H9 (cell line): ENCODE results near the gene RIMBP2. TPM values are rescaled to one million over a fixed set of nuclear protein-coding genes. Genes with fewer than 3 reads are reported as not detected.

Source experiments
- DNase-seq: peaks from one replicate; pipeline ENCODE4 v3.0.0-alpha.2; 2017
- H2AFZ ChIP-seq: one replicate; pipeline ENCODE4 v1.6.1; 2013; ENCODE audit warnings: mild to moderate bottlenecking, low read length, control low read depth, moderate library complexity
- H2AK5ac ChIP-seq: 2 replicates; pipeline ENCODE4 v1.6.1; 2013; ENCODE audit warnings: low read length, control low read depth, mixed read lengths; ENCODE audit not compliant: insufficient read length
- H2BK120ac ChIP-seq: one replicate; pipeline ENCODE4 v1.6.1; 2013; ENCODE audit warnings: low read depth, mild to moderate bottlenecking, low read length, control low read depth, inconsistent platforms; ENCODE audit not compliant: poor library complexity, severe bottlenecking
- H2BK12ac ChIP-seq: 2 replicates; pipeline ENCODE4 v1.6.1; 2013; ENCODE audit warnings: low read length, control low read depth, mixed read lengths, low read depth; ENCODE audit not compliant: insufficient read length
- H2BK15ac ChIP-seq: 2 replicates; pipeline ENCODE4 v1.6.1; 2013; ENCODE audit warnings: low read depth, low read length, control low read depth
- H2BK20ac ChIP-seq: one replicate; pipeline ENCODE4 v1.6.1; 2013; ENCODE audit warnings: low read depth, mild to moderate bottlenecking, low read length, control low read depth, inconsistent platforms; ENCODE audit not compliant: poor library complexity, severe bottlenecking
- H2BK5ac ChIP-seq: 2 replicates; pipeline ENCODE4 v1.6.1; 2013; ENCODE audit warnings: low read length, control low read depth, mixed read lengths; ENCODE audit not compliant: insufficient read length
- H3K14ac ChIP-seq: 2 replicates; pipeline ENCODE4 v1.6.1; 2013; ENCODE audit warnings: low read length, control low read depth; ENCODE audit not compliant: insufficient read depth
- H3K18ac ChIP-seq: 2 replicates; pipeline ENCODE4 v1.6.1; 2013; ENCODE audit warnings: low read depth, mild to moderate bottlenecking, mixed read lengths, low read length, control low read depth; ENCODE audit not compliant: insufficient read length
- H3K23ac ChIP-seq: 2 replicates; pipeline ENCODE4 v1.6.1; 2013; ENCODE audit warnings: low read length, control low read depth, mixed read lengths, low read depth; ENCODE audit not compliant: insufficient read length
- H3K23me2 ChIP-seq: 2 replicates; pipeline ENCODE4 v1.6.1; 2013; ENCODE audit warnings: low read depth, mild to moderate bottlenecking, mixed read lengths, low read length, control low read depth; ENCODE audit not compliant: insufficient read length, poor library complexity, severe bottlenecking
- H3K27ac ChIP-seq: 2 replicates; pipeline ENCODE4 v1.5.1; 2013; ENCODE audit warnings: low read length, control low read depth, mixed read lengths, low read depth; ENCODE audit not compliant: insufficient read length
- H3K27me3 ChIP-seq: 2 replicates; pipeline ENCODE4 v1.6.1; 2013; ENCODE audit warnings: low read length, control low read depth, inconsistent platforms; ENCODE audit not compliant: insufficient read depth
- H3K4ac ChIP-seq: 2 replicates; pipeline ENCODE4 v1.6.1; 2013; ENCODE audit warnings: low read depth, mild to moderate bottlenecking, control low read depth, inconsistent platforms, low read length, moderate library complexity
- H3K4me1 ChIP-seq: 2 replicates; pipeline ENCODE4 v1.6.1; 2013; ENCODE audit warnings: low read length, control low read depth, inconsistent platforms; ENCODE audit not compliant: insufficient read depth
- H3K4me2 ChIP-seq: 2 replicates; pipeline ENCODE4 v1.6.1; 2013; ENCODE audit warnings: low read length, control low read depth, mixed read lengths; ENCODE audit not compliant: insufficient read length, insufficient read depth
- H3K56ac ChIP-seq: 2 replicates; pipeline ENCODE4 v1.6.1; 2013; ENCODE audit warnings: low read depth, mild to moderate bottlenecking, mixed read lengths, low read length, control low read depth; ENCODE audit not compliant: insufficient read length
- H3K79me1 ChIP-seq: 2 replicates; pipeline ENCODE4 v1.6.1; 2013; ENCODE audit warnings: low read depth, mild to moderate bottlenecking, moderate library complexity, low read length, control low read depth, inconsistent platforms; ENCODE audit not compliant: insufficient read depth, poor library complexity, severe bottlenecking
- H3K79me2 ChIP-seq: 2 replicates; pipeline ENCODE4 v1.6.1; 2013; ENCODE audit warnings: low read length, control low read depth, inconsistent platforms; ENCODE audit not compliant: insufficient read depth
- H3K9ac ChIP-seq: 2 replicates; pipeline ENCODE4 v1.6.1; 2013; ENCODE audit warnings: low read length, control low read depth, mixed read lengths; ENCODE audit not compliant: insufficient read length; ENCODE audit errors: extremely low read depth
- H3K9me3 ChIP-seq: one replicate; pipeline ENCODE4 v1.6.1; 2013; ENCODE audit warnings: low read depth, low read length, inconsistent platforms; ENCODE audit not compliant: control insufficient read depth
- H3T11ph ChIP-seq: one replicate; pipeline ENCODE4 v1.6.1; 2013; ENCODE audit warnings: mild to moderate bottlenecking, low read length, control low read depth, inconsistent platforms
- H4K20me1 ChIP-seq: one replicate; pipeline ENCODE4 v1.6.1; 2013; ENCODE audit not compliant: control insufficient read depth, insufficient read length, insufficient read depth
- H4K5ac ChIP-seq: 2 replicates; pipeline ENCODE4 v1.6.1; 2013; ENCODE audit warnings: low read depth, mild to moderate bottlenecking, mixed read lengths, low read length, control low read depth; ENCODE audit not compliant: insufficient read length
- H4K8ac ChIP-seq: replicated peaks from 2 replicates; pipeline ENCODE4 v1.6.1; 2013; ENCODE audit warnings: low read length, control low read depth, mixed read lengths, low read depth; ENCODE audit not compliant: insufficient read length
- H4K91ac ChIP-seq: 2 replicates; pipeline ENCODE4 v1.6.1; 2013; ENCODE audit warnings: low read depth, mild to moderate bottlenecking, moderate library complexity, mixed read lengths, low read length, control low read depth; ENCODE audit not compliant: insufficient read length
- H3K27ac Mint-ChIP-seq, 3 experiments: 2 replicates in 2 of 3; 3 replicates in 1 of 3; pipeline ENCODE4 v1.8.0; 2020 to 2021; ENCODE audit warnings: mixed read lengths in 3 of 3, mild to moderate bottlenecking in 1 of 3, moderate library complexity in 1 of 3
- H3K27me3 Mint-ChIP-seq: 2 replicates; pipeline ENCODE4 v1.8.0; 2021; ENCODE audit warnings: low read depth, mild to moderate bottlenecking, moderate library complexity, mixed read lengths
- H3K36me3 Mint-ChIP-seq, 3 experiments: 2 replicates in 2 of 3; 3 replicates in 1 of 3; pipeline ENCODE4 v1.8.0; 2020 to 2021; ENCODE audit warnings: low read depth in 3 of 3, mixed read lengths in 3 of 3; ENCODE audit not compliant: insufficient read depth in 1 of 3
- H3K4me1 Mint-ChIP-seq, 2 experiments: 2 replicates each; pipeline ENCODE4 v1.8.0; 2020; ENCODE audit warnings: mixed read lengths in 2 of 2
- H3K4me3 Mint-ChIP-seq, 2 experiments: 2 replicates in 1 of 2; 3 replicates in 1 of 2; pipeline ENCODE4 v1.8.0; 2020 to 2021; ENCODE audit warnings: mild to moderate bottlenecking in 2 of 2, mixed read lengths in 2 of 2, moderate library complexity in 1 of 2
- H3K9me3 Mint-ChIP-seq, 2 experiments: 2 replicates in 1 of 2; 3 replicates in 1 of 2; pipeline ENCODE4 v1.8.0; 2020; ENCODE audit warnings: mild to moderate bottlenecking in 2 of 2, mixed read lengths in 2 of 2, moderate library complexity in 1 of 2
- WGBS: extraction: QIAGEN DNeasy Blood & Tissue Kit; methylation state at CpG from one replicate; pipeline ENCODE4 v1.1.7; 2013; ENCODE audit warnings: missing lambda C conversion rate, low lambda C conversion rate, mixed read lengths; ENCODE audit not compliant: insufficient read length; ENCODE audit errors: extremely low coverage; 5-methylcytosine and 5-hydroxymethylcytosine counted together
- total RNA-seq: library from RNA; stranded (reverse); gene quantifications from 2 replicates; pipeline ENCODE4 v1.2.1, GENCODE V29; 2021
- TF ChIP-seq, protein P1 (sequence below): fragments of 200-600 bp; sonication (generic); conservative IDR thresholded peaks from 3 replicates; pipeline ENCODE4 v1.8.0; 2021; ENCODE audit warnings: antibody characterized with exemption, mild to moderate bottlenecking

RIMBP2 gene
- total RNA-seq, 1 experiment from 2014 or later: 0.70 TPM

DNA sequence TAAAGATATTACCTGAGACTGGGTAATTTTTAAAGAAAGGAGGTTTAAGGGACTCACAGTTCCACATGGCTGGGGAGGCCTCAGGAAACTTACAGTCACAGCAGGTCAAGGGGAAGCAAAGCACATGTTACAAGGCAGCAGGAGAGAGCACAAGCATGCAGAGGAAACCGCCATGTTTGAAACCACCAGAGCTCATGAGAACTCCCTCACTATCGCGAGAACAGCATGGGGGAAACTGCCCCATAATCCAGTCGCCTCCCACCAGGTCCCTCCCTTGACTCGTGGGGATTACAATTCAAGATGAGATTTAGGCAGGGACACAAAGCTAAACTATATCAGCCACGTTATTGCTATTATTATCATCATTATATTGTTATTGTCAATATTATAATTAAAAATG is 138.7 kb downstream of the RIMBP2 start:
- DNase-seq: no peak
- H2BK20ac ChIP-seq: no peak overlapping the region
- Mint-ChIP-seq H3K27ac (no peak overlapping the region), H3K4me3 (no peak overlapping the region), H3K9me3 (no peaks in the 10 kb centered on the region), H3K27me3 (no peaks in the 10 kb centered on the region; the same call in none of the 2 replicates), H3K4me1 (no peaks in the 10 kb centered on the region), H3K36me3 (0 out of 7 replicates have a peak, but pooled peaks cover 0 to 2% (median 0%) of the 10 kb centered on the region in 3 experiments)
- no peaks in the 10 kb centered on the region for H4K20me1 ChIP-seq
- no peak overlapping the region for H2AFZ ChIP-seq
- no peaks in the 10 kb centered on the region for H3K79me2 ChIP-seq
- TF ChIP-seq, protein P1, sequence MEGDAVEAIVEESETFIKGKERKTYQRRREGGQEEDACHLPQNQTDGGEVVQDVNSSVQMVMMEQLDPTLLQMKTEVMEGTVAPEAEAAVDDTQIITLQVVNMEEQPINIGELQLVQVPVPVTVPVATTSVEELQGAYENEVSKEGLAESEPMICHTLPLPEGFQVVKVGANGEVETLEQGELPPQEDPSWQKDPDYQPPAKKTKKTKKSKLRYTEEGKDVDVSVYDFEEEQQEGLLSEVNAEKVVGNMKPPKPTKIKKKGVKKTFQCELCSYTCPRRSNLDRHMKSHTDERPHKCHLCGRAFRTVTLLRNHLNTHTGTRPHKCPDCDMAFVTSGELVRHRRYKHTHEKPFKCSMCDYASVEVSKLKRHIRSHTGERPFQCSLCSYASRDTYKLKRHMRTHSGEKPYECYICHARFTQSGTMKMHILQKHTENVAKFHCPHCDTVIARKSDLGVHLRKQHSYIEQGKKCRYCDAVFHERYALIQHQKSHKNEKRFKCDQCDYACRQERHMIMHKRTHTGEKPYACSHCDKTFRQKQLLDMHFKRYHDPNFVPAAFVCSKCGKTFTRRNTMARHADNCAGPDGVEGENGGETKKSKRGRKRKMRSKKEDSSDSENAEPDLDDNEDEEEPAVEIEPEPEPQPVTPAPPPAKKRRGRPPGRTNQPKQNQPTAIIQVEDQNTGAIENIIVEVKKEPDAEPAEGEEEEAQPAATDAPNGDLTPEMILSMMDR: no peak
- H4K8ac ChIP-seq: no peak overlapping the region
- WGBS: no CpG with 5 or more reads among the region's 6 CpGs
- no peaks in the 10 kb centered on the region for H3K79me1 ChIP-seq
- no peak overlapping the region for H3K4ac ChIP-seq
- H2BK12ac ChIP-seq: no peak overlapping the region
- no peak overlapping the region for H2BK5ac ChIP-seq
- H3K18ac ChIP-seq: no peak overlapping the region
- no peak overlapping the region for H3K56ac ChIP-seq
- no peak overlapping the region for H2AK5ac ChIP-seq
- H3K4me2 ChIP-seq: no peak overlapping the region
- H3K27ac ChIP-seq: no peak overlapping the region
- H3K23me2 ChIP-seq: no peaks in the 10 kb centered on the region
- no peak overlapping the region for H2BK15ac ChIP-seq
- H4K91ac ChIP-seq: no peak overlapping the region
- H3K23ac ChIP-seq: no peak overlapping the region
- H2BK120ac ChIP-seq: no peak overlapping the region
- no peak overlapping the region for H4K5ac ChIP-seq
- H3K9me3 ChIP-seq: no peaks in the 10 kb centered on the region
- no peaks in the 10 kb centered on the region for H3K4me1 ChIP-seq
- no peak overlapping the region for H3K9ac ChIP-seq
- no peaks in the 10 kb centered on the region; the same call in 1 of the 2 replicates for H3K27me3 ChIP-seq
- no peak overlapping the region for H3K14ac ChIP-seq
- H3T11ph ChIP-seq: no peak overlapping the region
